Measurements from ENCODE around the gene HOXC11.

DNA sequence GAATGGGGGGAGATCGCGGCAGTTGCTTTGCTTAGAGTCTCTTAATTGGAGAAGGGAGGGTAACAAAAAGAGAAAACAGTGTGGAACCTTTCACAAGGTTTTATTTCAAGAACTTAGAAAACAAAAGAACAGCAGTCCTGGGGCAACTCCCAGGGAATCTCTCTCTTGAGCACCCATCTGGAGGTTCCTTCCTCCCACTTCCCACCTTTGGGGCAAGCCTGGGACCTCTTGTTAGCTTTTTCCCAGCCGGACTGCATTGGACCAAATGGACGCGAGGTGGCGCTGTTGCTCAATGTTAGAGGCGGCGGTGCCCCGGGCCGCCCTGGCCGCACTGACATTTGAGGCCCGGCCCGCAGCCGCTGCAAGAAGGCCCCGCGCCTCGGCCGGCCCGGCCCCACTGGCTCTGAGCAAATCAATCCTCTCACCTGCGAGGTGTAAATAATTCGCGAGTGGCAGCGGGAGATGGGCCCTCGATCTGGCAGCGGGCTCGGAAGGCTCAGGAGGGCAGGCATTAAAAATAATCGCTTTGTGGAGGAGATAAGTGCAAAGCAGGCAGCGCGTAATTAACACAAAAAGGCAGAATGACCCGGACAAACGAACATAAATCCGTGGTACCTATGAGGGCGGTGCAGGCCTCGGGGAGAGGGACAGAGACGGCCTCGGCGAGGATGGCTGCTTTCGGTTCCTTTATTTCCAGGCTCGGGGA, 33.1 kb downstream of the HOXC11 start:
- TF ChIP-seq TAF1 (IDR thresholded peaks at IDR 0.05; ENCODE audit: borderline replicate concordance, low read depth, low read length) (no peak), POLR2A (IDR thresholded peaks at IDR 0.05; ENCODE audit: low read depth, low read length) (no peak)

Measured in GM12892 (cell line).